AG09319 (cell line): Measurements from ENCODE around the gene CSRP1.
A peak's percentile ranks its signal among the peaks of the same experiment; 100 is the strongest.

Source experiments
- DNase-seq: peaks from one replicate; pipeline ENCODE4 v3.0.0-alpha.2; 2010; ENCODE audit warnings: low read depth; ENCODE audit errors: extremely low read depth
- CTCF ChIP-seq: IDR thresholded peaks from 2 replicates; pipeline ENCODE4 v1.5.1; 2011; ENCODE audit warnings: low read depth, mild to moderate bottlenecking, inconsistent platforms, low read length, moderate library complexity

Gene CSRP1

GRCh38 chr1:201436969-201437368 is 70.0 kb downstream of the CSRP1 start:
- no peak for TF ChIP-seq CTCF
- DNase-seq: no peak

- DNase-seq: no peak
- peak; percentile 6 for TF ChIP-seq CTCF
Measured at GRCh38 chr1:201436393-201436792, 70.5 kb downstream of the CSRP1 start.

DNA sequence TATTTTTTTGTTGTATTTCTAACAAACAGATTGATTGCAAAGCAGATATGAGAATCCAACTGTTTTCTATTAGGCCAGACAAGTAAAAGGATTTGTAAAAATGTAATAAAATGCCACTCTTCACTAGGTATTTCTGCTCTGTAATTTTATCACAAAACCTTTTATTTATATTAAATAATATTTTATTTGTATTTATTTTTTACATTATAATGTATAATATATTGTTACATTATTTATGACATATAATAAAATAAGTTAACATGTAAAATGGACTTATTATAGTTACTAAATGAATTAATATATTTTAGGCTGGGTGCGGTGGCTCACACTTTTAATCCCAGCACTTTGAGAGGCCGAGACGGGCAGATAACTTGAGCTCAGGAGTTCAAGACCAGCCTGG is 72.7 kb downstream of the CSRP1 start:
- DNase-seq: no peak
- no peak for TF ChIP-seq CTCF

- no peak for TF ChIP-seq CTCF
- DNase-seq: no peak
Measured at GRCh38 chr1:201433609-201434008, 73.3 kb downstream of the CSRP1 start.
